HEK293T (cell line): ENCODE data around the gene RAB13.

Experiments
- CTCF ChIA-PET: fragments of 350-600 bp; formaldehyde crosslinking; extraction: SDS; loops from one replicate; lab custom pipeline; 2021; ENCODE audit warnings: antibody characterized with exemption, inconsistent platforms; lab: Yijun Ruan, JAX
- POLR2A ChIA-PET: fragments of 350-600 bp; formaldehyde crosslinking; extraction: SDS; loops from one replicate; lab custom pipeline; 2020; ENCODE audit warnings: antibody characterized with exemption, inconsistent platforms; lab: Yijun Ruan, JAX
- DNase-seq: peaks from one replicate; pipeline ENCODE4 v3.0.0; 2012; ENCODE audit warnings: mixed read lengths; ENCODE audit errors: extremely low spot score
- ARNT ChIP-seq: fragments of 450-650 bp; IDR thresholded peaks from 2 replicates; pipeline ENCODE4 v1.6.1; 2017; ENCODE audit warnings: mild to moderate bottlenecking
- BHLHE40 ChIP-seq: fragments of 450-650 bp; IDR thresholded peaks from 2 replicates; pipeline ENCODE4 v1.6.1; 2016; ENCODE audit warnings: mild to moderate bottlenecking, moderate library complexity, borderline replicate concordance
- CTBP1 ChIP-seq: fragments of 450-650 bp; IDR thresholded peaks from 2 replicates; pipeline ENCODE4 v1.6.1; 2016; ENCODE audit warnings: borderline replicate concordance
- ELF4 ChIP-seq: fragments of 450-650 bp; IDR thresholded peaks from 2 replicates; pipeline ENCODE4 v1.6.1; 2017; ENCODE audit warnings: antibody characterized with exemption
- FOXA1 ChIP-seq: fragments of 450-650 bp; IDR thresholded peaks from 2 replicates; pipeline ENCODE4 v1.6.1; 2016; ENCODE audit warnings: mild to moderate bottlenecking
- FOXK2 ChIP-seq: fragments of 450-650 bp; IDR thresholded peaks from 2 replicates; pipeline ENCODE4 v1.6.1; 2016; ENCODE audit warnings: mild to moderate bottlenecking
- FOXM1 ChIP-seq: fragments of 450-650 bp; IDR thresholded peaks from 2 replicates; pipeline ENCODE4 v1.6.1; 2017; ENCODE audit warnings: mild to moderate bottlenecking, borderline replicate concordance
- HDGF ChIP-seq: fragments of 450-650 bp; IDR thresholded peaks from 2 replicates; pipeline ENCODE4 v1.6.1; 2017; ENCODE audit warnings: antibody characterized with exemption, borderline replicate concordance
- L3MBTL2 ChIP-seq: fragments of 450-650 bp; conservative IDR thresholded peaks from 2 replicates; pipeline ENCODE4 v1.6.1; 2016; ENCODE audit warnings: mild to moderate bottlenecking
- LEF1 ChIP-seq: fragments of 450-650 bp; IDR thresholded peaks from 2 replicates; pipeline ENCODE4 v1.6.1; 2017; ENCODE audit warnings: mild to moderate bottlenecking, borderline replicate concordance
- NFRKB ChIP-seq: fragments of 450-650 bp; IDR thresholded peaks from 2 replicates; pipeline ENCODE4 v1.6.1; 2016; ENCODE audit warnings: mild to moderate bottlenecking, moderate library complexity
- PKNOX1 ChIP-seq: fragments of 450-650 bp; IDR thresholded peaks from 2 replicates; pipeline ENCODE4 v1.6.1; 2016
- SP1 ChIP-seq: fragments of 450-650 bp; IDR thresholded peaks from 2 replicates; pipeline ENCODE4 v1.6.1; 2017
- SUZ12 ChIP-seq: fragments of 450-650 bp; IDR thresholded peaks from 2 replicates; pipeline ENCODE4 v1.6.1; 2016; ENCODE audit warnings: mild to moderate bottlenecking
- TARDBP ChIP-seq: fragments of 450-650 bp; IDR thresholded peaks from 2 replicates; pipeline ENCODE4 v1.6.1; 2016
- ZNF384 ChIP-seq: fragments of 450-650 bp; IDR thresholded peaks from 2 replicates; pipeline ENCODE4 v1.6.1; 2016

The RAB13 gene

GRCh38 chr1:153968972-153969371 lies 17.2 kb downstream of the RAB13 start:
- ChIA-PET POLR2A (interaction anchor here (2.7 to 4.8 kb wide), 6 partner anchors 8 to 47 kb away, joined by 14 to 165 read pairs (median 58); partner anchors contain the start of genes CRTC2, GATAD2B, JTB and RAB13), CTCF (interaction anchor here (2.5 kb wide), 1 partner anchor 18 kb away, joined by 14 read pairs; the partner anchor contains the start of gene RAB13)
- TF ChIP-seq FOXK2 (no peak), CTBP1 (no peak), SP1 (no peak), PKNOX1 (no peak), FOXM1 (no peak), SUZ12 (no peak), L3MBTL2 (no peak), ZNF384 (no peak), BHLHE40 (no peak)
- DNase-seq: no peak

- ChIA-PET CTCF (interaction anchor here (0.6 to 2.5 kb wide), 5 partner anchors 9 to 358 kb away, joined by 3 to 14 read pairs (median 3); partner anchors contain the start of genes CRTC2, JTB and RAB13), POLR2A (interaction anchor here (1.4 to 4.8 kb wide), 9 partner anchors 8 to 205 kb away, joined by 3 to 165 read pairs (median 45); partner anchors contain the start of genes CRTC2, GATAD2B, JTB and RAB13)
- TF ChIP-seq ZNF384: no peak
- TF ChIP-seq ARNT: no peak
- no peak for TF ChIP-seq PKNOX1
- no peak for TF ChIP-seq CTBP1
- no peak for TF ChIP-seq FOXK2
- no peak for TF ChIP-seq NFRKB
- TF ChIP-seq SP1: no peak
- no peak for TF ChIP-seq FOXA1
- no peak for TF ChIP-seq LEF1
- TF ChIP-seq ELF4: no peak
- no peak for TF ChIP-seq L3MBTL2
- TF ChIP-seq HDGF: no peak
- no peak for DNase-seq
Measured at GRCh38 chr1:153968408-153968807, 17.7 kb downstream of the RAB13 start.

DNA sequence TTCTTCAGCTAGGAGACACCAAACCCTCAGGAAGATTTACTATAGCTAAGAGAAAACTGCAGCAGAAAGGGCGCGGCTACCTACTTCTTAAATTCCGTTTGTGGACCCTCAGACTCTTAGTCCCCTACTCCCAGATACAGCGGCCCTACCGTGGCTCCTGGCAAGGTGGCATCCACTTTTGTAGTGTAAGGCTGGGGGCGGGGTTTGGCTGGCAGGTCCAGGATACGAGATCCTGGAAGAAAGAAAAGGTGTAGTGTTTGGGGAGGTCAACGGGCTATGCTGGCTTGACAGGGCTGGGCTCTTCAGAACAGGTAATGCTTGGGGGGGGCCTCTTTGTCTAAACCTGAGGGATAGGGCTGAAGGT lies 18.2 kb downstream of the RAB13 start:
- no peak for DNase-seq
- ChIA-PET CTCF (interaction anchor here (0.6 to 2.5 kb wide), 6 partner anchors 9 to 358 kb away, joined by 3 to 14 read pairs (median 4); partner anchors contain the start of genes CRTC2, JTB and RAB13), POLR2A (interaction anchor here (1.0 to 4.8 kb wide), 25 partner anchors 9 to 470 kb away, joined by 3 to 165 read pairs (median 5); partner anchors contain the start of genes CHTOP, CRTC2, DENND4B and GATAD2B)
- no peak for TF ChIP-seq L3MBTL2
- TF ChIP-seq SUZ12: no peak
- no peak for TF ChIP-seq FOXA1

DNA sequence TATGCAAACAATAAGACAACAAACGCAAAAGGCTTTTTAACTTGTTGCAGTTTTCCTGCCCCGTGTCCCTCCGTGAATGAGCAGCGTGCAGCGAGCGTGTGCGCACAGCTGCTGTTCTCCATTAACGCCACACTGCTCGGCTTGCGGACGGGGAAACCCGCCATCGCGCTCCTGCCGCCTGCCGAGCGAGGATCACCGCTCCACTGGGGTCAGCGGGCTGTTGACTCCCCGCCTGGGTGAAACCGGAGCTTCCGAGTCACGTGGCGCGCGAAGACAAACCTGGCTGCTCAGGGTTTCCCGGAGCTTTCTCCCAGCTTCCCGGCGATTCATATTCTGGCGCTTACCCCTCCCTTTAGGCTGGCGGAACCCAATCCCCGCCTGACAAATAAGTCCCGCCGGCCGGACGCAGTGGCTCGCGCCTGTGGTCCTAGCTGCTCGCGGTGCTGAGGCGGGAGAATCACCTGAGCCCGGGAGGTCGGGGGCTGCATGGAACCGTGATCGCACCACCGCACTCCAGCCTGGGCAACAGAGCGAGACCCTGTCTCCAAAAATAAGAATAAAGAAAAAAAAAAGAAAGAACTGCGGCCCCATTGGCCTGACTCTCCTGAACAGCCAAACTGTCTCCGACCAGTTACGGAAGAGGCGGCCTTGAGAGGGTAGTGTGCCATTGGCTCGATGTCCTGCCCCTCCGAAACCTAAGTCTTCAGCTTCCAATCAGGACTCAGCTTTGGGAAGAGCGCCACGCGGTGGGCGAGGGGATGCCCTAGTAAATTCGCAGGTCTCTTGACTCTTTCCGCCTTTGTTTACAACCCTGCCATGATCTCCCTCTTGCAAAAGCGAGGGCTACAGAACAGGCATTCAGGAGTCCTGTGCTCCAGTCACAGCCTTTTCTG lies 18.8 kb downstream of the RAB13 start, which contains the start of gene CREB3L4:
Gene CREB3L4 (plus strand): TSS at position 796 of the 893 bp plus-strand sequence. CDS start 624 bp downstream, outside the sequence.
- ChIA-PET POLR2A (interaction anchor here (0.5 to 4.8 kb wide), 37 partner anchors 10 to 470 kb away, joined by 3 to 165 read pairs (median 4); partner anchors contain the start of genes CHTOP, CRTC2, DENND4B and GATAD2B), CTCF (interaction anchor here (0.6 to 2.5 kb wide), 6 partner anchors 9 to 170 kb away, joined by 3 to 14 read pairs (median 4); partner anchors contain the start of genes CRTC2, JTB and RAB13)
- DNase-seq: peak; percentile 91
- peak; percentile 100 for TF ChIP-seq PKNOX1
- no peak for TF ChIP-seq NFRKB
- TF ChIP-seq L3MBTL2: peak; percentile 93
- TF ChIP-seq LEF1: no peak
- TF ChIP-seq SP1: no peak
- TF ChIP-seq FOXA1: no peak
- TF ChIP-seq SUZ12: no peak
- no peak for TF ChIP-seq BHLHE40
- TF ChIP-seq FOXK2: no peak; the same call in 1 of the 2 replicates
- TF ChIP-seq FOXM1: no peak
- peak; percentile 38; the same call in 1 of the 2 replicates for TF ChIP-seq ELF4
- peak; percentile 98 for TF ChIP-seq ZNF384

DNA sequence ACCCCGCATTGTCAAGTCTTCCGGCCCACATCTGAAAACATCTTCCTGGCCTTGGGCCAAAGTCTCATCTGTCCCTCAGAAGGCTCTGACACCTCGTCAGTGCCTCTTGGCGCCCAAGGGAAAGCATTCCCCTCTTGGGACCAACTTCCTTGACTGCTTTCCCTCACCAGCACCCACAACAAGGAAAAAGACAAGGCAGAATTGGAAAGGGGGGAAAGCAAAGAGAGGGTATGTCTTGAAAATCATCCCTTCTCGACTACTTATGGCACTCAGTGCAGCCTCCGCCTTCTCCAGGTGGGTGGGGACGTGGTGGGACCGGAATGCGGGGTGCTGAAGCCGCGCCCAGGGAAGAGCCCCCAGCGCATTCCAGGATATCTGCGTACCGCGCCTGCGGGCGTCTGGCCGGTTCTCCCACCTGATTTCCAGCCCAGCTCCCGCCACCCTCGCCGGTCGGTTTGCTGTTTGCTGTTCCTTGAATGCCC lies 22.2 kb downstream of the RAB13 start:
- POLR2A ChIA-PET: interaction anchor here (0.7 to 4.0 kb wide), 19 partner anchors 8 to 337 kb away, joined by 3 to 65 read pairs (median 6); partner anchors contain the start of genes CHTOP, DENND4B, GATAD2B and JTB
- CTCF ChIA-PET: interaction anchor here (0.9 to 1.6 kb wide), 3 partner anchors 17 to 42 kb away, joined by 3 to 9 read pairs (median 7); partner anchors contain the start of genes DENND4B and RAB13
- TF ChIP-seq TARDBP: no peak
- TF ChIP-seq FOXA1: no peak
- no peak for TF ChIP-seq FOXK2
- TF ChIP-seq L3MBTL2: no peak
- no peak for TF ChIP-seq HDGF
- no peak for TF ChIP-seq CTBP1
- TF ChIP-seq PKNOX1: no peak
- no peak for TF ChIP-seq LEF1
- no peak for TF ChIP-seq FOXM1
- no peak for TF ChIP-seq SUZ12
- TF ChIP-seq ELF4: no peak
- no peak for TF ChIP-seq SP1
- no peak for TF ChIP-seq ZNF384
- no peak for TF ChIP-seq NFRKB
- DNase-seq: no peak
